HAP-1 (cell line): ENCODE data around the gene GOLGA6B.
A peak's percentile ranks its signal among the peaks of the same experiment; 100 is the strongest.
"Not testable (repeated sequence)": the region's sequence is repeated elsewhere in the genome, so short reads cannot be mapped to it uniquely, and the experiment has no call there.

Experiments
- DNase-seq, 2 experiments: peaks; one replicate each; pipeline ENCODE4 v3.0.0-alpha.2; 2016 to 2020; ENCODE audit warnings: low spot score in 2 of 2
- H3K27me3 ChIP-seq: fragments of 250-450 bp; sonication (Bioruptor Pico); 2 replicates; pipeline ENCODE4 v1.5.1; 2020; ENCODE audit warnings: low read depth, mild to moderate bottlenecking, moderate library complexity
- H3K36me3 ChIP-seq: fragments of 250-450 bp; sonication (Bioruptor Pico); replicated peaks from 2 replicates; pipeline ENCODE4 v1.5.1; 2020; ENCODE audit warnings: mild to moderate bottlenecking
- H3K4me1 ChIP-seq: fragments of 250-450 bp; sonication (Bioruptor Pico); 2 replicates; pipeline ENCODE4 v1.5.1; 2020; ENCODE audit warnings: mild to moderate bottlenecking
- H3K4me3 ChIP-seq: fragments of 250-450 bp; sonication (Bioruptor Pico); 2 replicates; pipeline ENCODE4 v1.5.1; 2020; ENCODE audit warnings: mild to moderate bottlenecking, moderate library complexity
- H3K9me3 ChIP-seq: fragments of 250-450 bp; sonication (Bioruptor Pico); 2 replicates; pipeline ENCODE4 v1.5.1; 2020; ENCODE audit warnings: mild to moderate bottlenecking, moderate library complexity
- in situ Hi-C: fragments of 300-500 bp; cut with MboI; formaldehyde crosslinking; loops from 3 replicates; pipeline ENCODE4 v1.14.3; 2020; ENCODE audit warnings: low sequenced_read_pairs, inconsistent platforms, mixed read lengths

The GOLGA6B gene

DNA sequence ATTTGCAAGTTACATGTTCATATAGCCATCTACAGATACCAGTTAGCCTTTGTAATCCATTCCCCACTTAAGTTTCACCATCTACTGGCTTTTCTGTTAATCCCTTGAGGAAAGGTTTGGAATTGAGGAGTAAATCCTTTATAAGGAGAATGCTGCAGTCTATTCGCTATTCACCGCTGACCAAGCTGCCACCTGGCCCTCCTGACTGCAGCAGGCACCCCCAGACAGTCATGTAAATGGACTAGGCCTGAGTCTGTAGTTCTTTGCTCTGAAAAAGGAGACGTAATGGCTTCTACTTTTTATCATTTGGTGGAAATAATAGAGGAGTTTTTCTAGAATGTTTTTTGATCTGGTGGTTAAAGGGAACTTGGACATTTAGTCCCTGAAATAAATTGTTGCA lies 28.3 kb downstream of the GOLGA6B start:
- no peaks in the 10 kb centered on the region for H3K36me3 ChIP-seq
- no peaks in the 10 kb centered on the region for H3K9me3 ChIP-seq
- peaks cover 27% of the 10 kb centered on the region for H3K27me3 ChIP-seq
- H3K4me1 ChIP-seq, result peaks cover 7% of the 10 kb centered on the region
- DNase-seq, result no peak
- H3K4me3 ChIP-seq, result no peak overlapping the region
- in situ Hi-C loops, result loop anchor here (25.0 kb wide), 1 partner anchor 1430 kb away; no protein-coding TSS in a partner anchor

GRCh38 chr15:72685301-72685924 lies 30.9 kb downstream of the GOLGA6B start:
- DNase-seq, result no peak
- H3K4me3 ChIP-seq, result peak overlapping the region; percentile 45
- peaks cover 3% of the 10 kb centered on the region; the same call in 1 of the 2 replicates for H3K27me3 ChIP-seq
- no peaks in the 10 kb centered on the region for H3K36me3 ChIP-seq
- in situ Hi-C loops, result loop anchor here (25.0 kb wide), 1 partner anchor 1427 kb away; no protein-coding TSS in a partner anchor
- H3K4me1 ChIP-seq, result peaks cover 7% of the 10 kb centered on the region
- no peaks in the 10 kb centered on the region for H3K9me3 ChIP-seq

DNA sequence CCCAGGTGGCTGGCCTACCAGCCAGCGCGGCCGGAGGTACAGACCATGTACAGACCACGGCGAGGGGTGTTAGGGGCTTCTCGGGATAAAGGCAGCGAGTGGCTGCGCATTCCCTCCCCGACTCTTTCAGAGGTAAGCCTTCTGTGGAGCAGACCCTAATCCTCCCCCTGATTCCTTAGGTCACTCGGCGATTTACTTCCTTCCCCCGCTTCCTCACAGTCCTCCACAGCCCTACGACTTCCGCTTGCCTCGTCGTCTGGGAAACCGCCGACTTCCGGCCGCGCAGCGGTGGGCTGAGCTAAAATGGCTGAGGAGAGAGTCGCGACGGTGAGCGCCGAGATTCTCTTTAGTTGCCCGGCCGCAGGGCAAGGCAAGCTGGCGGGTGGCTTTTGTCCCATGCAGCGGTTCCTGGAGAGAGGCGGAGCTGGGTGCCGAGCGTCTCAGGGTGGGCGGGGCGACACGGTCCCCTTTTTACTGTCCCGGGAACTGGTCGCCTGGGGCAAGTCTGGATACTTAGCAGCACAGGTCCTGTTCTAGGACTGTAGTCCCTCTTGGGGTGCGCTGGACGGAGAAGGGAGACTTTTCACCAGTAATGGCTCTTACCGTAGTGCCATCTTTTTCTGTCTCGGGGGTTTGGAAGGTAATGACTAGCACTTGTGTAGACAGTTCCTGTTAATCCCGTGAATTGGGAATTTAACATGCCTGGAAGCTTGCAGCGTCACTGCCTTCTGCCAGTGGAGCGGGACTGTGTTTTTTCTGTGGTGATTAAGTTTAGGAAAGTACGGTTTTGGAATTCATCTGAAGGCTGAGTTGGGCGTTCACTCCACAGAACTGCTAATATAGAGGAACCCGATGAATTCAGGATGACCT lies 31.7 kb downstream of the GOLGA6B start, which contains the start of the genes BBS4 and HIGD2B:
BBS4 (plus strand) TSS at position 283 of the 870 bp plus-strand sequence; CDS start at position 304, 21 bp downstream.
HIGD2B (minus strand) TSS at position 258 of the 870 bp plus-strand sequence. CDS start 9,808 bp downstream, outside the sequence.
- H3K4me1 ChIP-seq, result peaks cover 7% of the 10 kb centered on the region
- H3K9me3 ChIP-seq, result no peaks in the 10 kb centered on the region
- H3K27me3 ChIP-seq, result no peaks in the 10 kb centered on the region
- no peaks in the 10 kb centered on the region for H3K36me3 ChIP-seq
- in situ Hi-C loops, result loop anchor here (25.0 kb wide), 1 partner anchor 1426 kb away; no protein-coding TSS in a partner anchor
- peak; percentile 100 for DNase-seq
- peak within 1 kb of the TSS; percentile 45 for H3K4me3 ChIP-seq

DNA sequence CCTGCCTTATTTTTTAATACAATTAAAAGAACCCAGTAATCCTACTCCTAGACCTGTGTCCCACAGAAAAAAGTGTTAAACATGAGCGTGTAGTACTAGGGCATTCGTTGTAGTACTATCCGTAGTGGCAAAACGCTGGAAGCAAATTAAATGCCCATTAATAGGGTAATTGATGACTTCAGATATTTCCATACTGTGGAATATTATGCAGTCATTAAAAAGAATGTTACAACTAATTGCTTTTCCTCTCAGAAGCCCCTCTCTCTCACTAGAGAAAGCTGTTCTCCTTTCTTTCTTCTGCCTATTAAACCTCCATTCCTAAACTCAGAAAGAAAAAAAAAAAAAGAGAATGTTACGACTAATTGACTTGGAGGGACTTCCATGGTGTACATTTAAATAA lies 34.2 kb downstream of the GOLGA6B start:
- in situ Hi-C loops, result loop anchor here (25.0 kb wide), 1 partner anchor 1424 kb away; no protein-coding TSS in a partner anchor
- no peaks in the 10 kb centered on the region for H3K36me3 ChIP-seq
- H3K9me3 ChIP-seq, result no peaks in the 10 kb centered on the region
- H3K27me3 ChIP-seq, result no peaks in the 10 kb centered on the region
- H3K4me1 ChIP-seq, result peaks cover 7% of the 10 kb centered on the region
- no peak for DNase-seq
- H3K4me3 ChIP-seq, result no peak overlapping the region

GRCh38 chr15:72690938-72691337 lies 36.4 kb downstream of the GOLGA6B start:
- DNase-seq, result no peak
- Histone ChIP-seq H3K4me3 (no peak overlapping the region), H3K27me3 (no peaks in the 10 kb centered on the region), H3K4me1 (peaks cover 2% of the 10 kb centered on the region; the same call in 1 of the 2 replicates), H3K36me3 (no peaks in the 10 kb centered on the region), H3K9me3 (no peaks in the 10 kb centered on the region)
- in situ Hi-C loops, result loop anchor here (25.0 kb wide), 1 partner anchor 1421 kb away; no protein-coding TSS in a partner anchor

- no peaks in the 10 kb centered on the region for H3K36me3 ChIP-seq
- in situ Hi-C loops, result loop anchor here (25.0 kb wide), 1 partner anchor 1413 kb away; no protein-coding TSS in a partner anchor
- no peaks in the 10 kb centered on the region for H3K27me3 ChIP-seq
- no peak for DNase-seq
- no peak overlapping the region for H3K4me3 ChIP-seq
- H3K9me3 ChIP-seq, result no peaks in the 10 kb centered on the region
- H3K4me1 ChIP-seq, result no peaks in the 10 kb centered on the region
Observed at GRCh38 chr15:72698938-72699337, 44.4 kb downstream of the GOLGA6B start.

GRCh38 chr15:72700076-72700475 lies 45.6 kb downstream of the GOLGA6B start:
- H3K9me3 ChIP-seq, result no peaks in the 10 kb centered on the region
- no peak overlapping the region for H3K4me3 ChIP-seq
- in situ Hi-C loops, result no loop called here
- no peaks in the 10 kb centered on the region for H3K4me1 ChIP-seq
- DNase-seq, result no peak
- H3K36me3 ChIP-seq, result no peaks in the 10 kb centered on the region
- no peaks in the 10 kb centered on the region for H3K27me3 ChIP-seq

DNA sequence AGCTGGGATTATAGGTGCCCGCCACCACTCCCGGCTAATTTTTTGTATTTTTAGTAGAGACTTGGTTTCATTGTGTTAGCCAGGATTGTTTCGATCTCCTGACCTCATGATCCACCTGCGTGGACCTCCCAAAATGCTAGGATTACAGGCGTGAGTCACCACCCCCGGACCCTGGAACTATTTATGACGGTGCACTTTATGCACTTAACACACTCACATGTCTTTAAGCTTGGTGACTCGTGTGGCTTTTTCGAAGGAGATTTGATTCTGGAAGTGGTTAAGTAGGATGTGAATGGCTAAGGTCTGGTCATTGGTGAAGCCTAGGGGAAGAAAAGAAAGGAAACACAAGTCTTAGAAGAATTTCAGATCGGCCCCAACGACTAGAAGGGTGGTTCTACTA lies 51.8 kb downstream of the GOLGA6B start:
- no peaks in the 10 kb centered on the region for H3K36me3 ChIP-seq
- H3K4me1 ChIP-seq, result no peaks in the 10 kb centered on the region
- H3K4me3 ChIP-seq, result no peak overlapping the region
- DNase-seq, result no peak
- no peaks in the 10 kb centered on the region for H3K27me3 ChIP-seq
- no peaks in the 10 kb centered on the region for H3K9me3 ChIP-seq
- in situ Hi-C loops, result no loop called here

DNA sequence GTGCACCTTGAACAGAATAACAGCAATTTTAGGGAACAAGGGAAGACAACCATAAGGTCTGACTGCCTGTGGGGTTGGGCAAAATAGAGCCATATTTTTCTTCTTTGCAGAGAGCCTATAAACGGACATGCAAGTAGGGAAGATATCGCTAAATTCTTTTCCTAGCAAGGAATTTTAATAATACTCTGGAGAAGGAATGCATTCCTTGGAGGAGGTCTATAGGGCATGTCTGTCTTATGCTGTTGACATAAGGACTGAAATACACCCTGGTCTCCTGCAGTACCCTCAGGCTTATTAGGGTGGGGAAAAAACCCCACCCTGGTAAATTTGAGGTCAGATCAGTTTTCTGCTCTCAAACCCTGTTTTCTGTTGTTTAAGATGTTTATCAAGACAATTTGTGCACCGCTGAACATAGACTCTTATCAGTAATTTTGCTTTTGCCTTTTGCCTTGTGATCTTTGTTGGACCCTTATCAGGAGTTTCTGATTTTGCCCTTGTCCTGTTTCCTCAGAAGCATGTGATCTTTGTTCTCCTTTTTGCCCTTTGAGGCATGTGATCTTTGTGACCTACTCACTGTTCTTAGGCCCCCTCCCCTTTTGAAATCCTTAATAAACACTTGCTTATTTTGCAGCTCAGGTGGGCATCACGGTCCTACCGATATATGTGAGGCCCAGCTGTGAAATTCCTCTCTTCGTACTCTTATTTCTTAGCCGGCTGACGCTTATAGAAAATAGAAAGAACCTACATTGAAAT lies 54.2 kb downstream of the GOLGA6B start:
- DNase-seq, H3K4me3 ChIP-seq, H3K36me3 ChIP-seq, H3K4me1 ChIP-seq, H3K9me3 ChIP-seq, H3K27me3 ChIP-seq, in situ Hi-C loops: not testable (repeated sequence)
